ENCODE measurements around the gene RPS16. TPM values are rescaled to one million over a fixed set of nuclear protein-coding genes. Genes with fewer than 3 reads are reported as not detected.
A peak's percentile ranks its signal among the peaks of the same experiment; 100 is the strongest.

Gene RPS16
- total and polyA plus RNA-seq, 2 of the 13 experiments (the other 11 are each of a cell fraction or from before 2014, with no cell fraction given) = 488 to 2,583 TPM

DNA sequence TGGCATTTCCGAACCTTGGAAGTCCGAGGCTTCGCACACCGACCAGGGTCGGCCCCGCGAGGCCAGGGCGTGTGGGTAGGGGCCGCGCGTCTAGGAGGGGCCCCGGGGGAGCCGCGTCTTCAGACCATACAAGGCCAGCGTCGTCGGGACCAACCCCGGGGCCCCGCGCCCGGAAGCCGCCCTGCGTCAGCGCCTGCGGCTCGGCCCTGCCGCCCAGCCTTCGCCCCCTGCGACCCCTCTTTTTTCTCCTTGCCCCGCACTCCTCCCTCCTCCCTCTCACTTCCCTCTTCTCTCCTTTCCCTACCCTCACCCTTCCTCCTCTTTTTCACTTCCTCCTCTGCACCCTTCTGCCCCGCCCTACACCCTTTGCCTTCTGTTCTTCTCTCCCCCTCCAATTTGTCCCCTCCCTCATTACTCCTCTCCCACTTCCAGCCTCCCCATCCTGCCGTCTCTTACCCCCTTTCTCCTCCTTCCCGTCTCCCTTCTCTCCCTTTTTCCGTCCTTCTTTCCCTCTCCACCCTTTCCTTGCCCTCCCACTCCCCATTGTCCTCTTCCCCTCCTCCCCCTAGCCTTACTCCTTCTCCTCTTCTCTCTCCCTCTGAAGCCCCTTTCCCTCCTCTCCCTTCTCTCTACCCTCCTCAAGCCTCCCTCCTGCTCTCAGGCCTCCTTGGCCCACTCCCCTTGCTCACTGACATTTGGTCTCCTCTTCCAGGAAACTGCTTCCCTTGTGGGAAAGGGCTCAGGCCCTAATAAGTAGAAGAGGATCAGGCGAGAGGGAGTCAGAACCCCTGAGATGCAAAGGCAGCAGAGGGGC is 25.5 kb downstream of the RPS16 start (continued):
- TF ChIP-seq, protein P1, sequence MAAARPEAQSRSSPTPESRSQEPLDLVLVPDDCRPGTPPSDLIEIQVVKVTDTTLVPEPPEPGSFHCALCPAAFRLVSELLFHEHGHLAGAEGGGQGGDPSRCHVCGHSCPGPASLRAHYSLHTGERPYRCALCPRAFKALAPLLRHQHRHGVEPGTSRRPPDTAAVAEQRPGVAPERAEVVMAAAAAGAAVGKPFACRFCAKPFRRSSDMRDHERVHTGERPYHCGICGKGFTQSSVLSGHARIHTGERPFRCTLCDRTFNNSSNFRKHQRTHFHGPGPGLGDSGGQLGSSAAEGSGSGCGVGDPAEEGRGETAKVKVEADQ (CRISPR knock-in tag; IDR thresholded peaks at IDR 0.05; ENCODE audit: borderline replicate concordance) = no peak
- no peak for TF ChIP-seq NPAS2 (CRISPR knock-in tag; IDR thresholded peaks at IDR 0.05; ENCODE audit: borderline replicate concordance)
- TF ChIP-seq ZKSCAN5 (CRISPR knock-in tag; IDR thresholded peaks at IDR 0.05) = no peak
- no peak for TF ChIP-seq SOX6 (IDR thresholded peaks at IDR 0.05)
- TF ChIP-seq SOX6 (CRISPR knock-in tag; IDR thresholded peaks at IDR 0.05) = no peak
- TF ChIP-seq, protein P2, sequence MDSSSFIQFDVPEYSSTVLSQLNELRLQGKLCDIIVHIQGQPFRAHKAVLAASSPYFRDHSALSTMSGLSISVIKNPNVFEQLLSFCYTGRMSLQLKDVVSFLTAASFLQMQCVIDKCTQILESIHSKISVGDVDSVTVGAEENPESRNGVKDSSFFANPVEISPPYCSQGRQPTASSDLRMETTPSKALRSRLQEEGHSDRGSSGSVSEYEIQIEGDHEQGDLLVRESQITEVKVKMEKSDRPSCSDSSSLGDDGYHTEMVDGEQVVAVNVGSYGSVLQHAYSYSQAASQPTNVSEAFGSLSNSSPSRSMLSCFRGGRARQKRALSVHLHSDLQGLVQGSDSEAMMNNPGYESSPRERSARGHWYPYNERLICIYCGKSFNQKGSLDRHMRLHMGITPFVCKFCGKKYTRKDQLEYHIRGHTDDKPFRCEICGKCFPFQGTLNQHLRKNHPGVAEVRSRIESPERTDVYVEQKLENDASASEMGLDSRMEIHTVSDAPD (CRISPR knock-in tag; IDR thresholded peaks at IDR 0.05) = no peak
- TF ChIP-seq, protein P3, sequence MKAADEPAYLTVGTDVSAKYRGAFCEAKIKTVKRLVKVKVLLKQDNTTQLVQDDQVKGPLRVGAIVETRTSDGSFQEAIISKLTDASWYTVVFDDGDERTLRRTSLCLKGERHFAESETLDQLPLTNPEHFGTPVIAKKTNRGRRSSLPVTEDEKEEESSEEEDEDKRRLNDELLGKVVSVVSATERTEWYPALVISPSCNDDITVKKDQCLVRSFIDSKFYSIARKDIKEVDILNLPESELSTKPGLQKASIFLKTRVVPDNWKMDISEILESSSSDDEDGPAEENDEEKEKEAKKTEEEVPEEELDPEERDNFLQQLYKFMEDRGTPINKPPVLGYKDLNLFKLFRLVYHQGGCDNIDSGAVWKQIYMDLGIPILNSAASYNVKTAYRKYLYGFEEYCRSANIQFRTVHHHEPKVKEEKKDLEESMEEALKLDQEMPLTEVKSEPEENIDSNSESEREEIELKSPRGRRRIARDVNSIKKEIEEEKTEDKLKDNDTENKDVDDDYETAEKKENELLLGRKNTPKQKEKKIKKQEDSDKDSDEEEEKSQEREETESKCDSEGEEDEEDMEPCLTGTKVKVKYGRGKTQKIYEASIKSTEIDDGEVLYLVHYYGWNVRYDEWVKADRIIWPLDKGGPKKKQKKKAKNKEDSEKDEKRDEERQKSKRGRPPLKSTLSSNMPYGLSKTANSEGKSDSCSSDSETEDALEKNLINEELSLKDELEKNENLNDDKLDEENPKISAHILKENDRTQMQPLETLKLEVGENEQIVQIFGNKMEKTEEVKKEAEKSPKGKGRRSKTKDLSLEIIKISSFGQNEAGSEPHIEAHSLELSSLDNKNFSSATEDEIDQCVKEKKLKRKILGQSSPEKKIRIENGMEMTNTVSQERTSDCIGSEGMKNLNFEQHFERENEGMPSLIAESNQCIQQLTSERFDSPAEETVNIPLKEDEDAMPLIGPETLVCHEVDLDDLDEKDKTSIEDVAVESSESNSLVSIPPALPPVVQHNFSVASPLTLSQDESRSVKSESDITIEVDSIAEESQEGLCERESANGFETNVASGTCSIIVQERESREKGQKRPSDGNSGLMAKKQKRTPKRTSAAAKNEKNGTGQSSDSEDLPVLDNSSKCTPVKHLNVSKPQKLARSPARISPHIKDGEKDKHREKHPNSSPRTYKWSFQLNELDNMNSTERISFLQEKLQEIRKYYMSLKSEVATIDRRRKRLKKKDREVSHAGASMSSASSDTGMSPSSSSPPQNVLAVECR (CRISPR knock-in tag; IDR thresholded peaks at IDR 0.05; ENCODE audit: borderline replicate concordance) = 0 out of 2 replicates have a peak, but pooled peaks have one; percentile 48
- no peak for TF ChIP-seq ZNF337 (CRISPR knock-in tag; IDR thresholded peaks at IDR 0.05; ENCODE audit: borderline replicate concordance, low read depth)
- TF ChIP-seq KLF15 (CRISPR knock-in tag; IDR thresholded peaks at IDR 0.05; ENCODE audit: borderline replicate concordance) = no peak
- TF ChIP-seq ZNF841 (CRISPR knock-in tag; IDR thresholded peaks at IDR 0.05; ENCODE audit: borderline replicate concordance) = no peak
- TF ChIP-seq, protein P4, sequence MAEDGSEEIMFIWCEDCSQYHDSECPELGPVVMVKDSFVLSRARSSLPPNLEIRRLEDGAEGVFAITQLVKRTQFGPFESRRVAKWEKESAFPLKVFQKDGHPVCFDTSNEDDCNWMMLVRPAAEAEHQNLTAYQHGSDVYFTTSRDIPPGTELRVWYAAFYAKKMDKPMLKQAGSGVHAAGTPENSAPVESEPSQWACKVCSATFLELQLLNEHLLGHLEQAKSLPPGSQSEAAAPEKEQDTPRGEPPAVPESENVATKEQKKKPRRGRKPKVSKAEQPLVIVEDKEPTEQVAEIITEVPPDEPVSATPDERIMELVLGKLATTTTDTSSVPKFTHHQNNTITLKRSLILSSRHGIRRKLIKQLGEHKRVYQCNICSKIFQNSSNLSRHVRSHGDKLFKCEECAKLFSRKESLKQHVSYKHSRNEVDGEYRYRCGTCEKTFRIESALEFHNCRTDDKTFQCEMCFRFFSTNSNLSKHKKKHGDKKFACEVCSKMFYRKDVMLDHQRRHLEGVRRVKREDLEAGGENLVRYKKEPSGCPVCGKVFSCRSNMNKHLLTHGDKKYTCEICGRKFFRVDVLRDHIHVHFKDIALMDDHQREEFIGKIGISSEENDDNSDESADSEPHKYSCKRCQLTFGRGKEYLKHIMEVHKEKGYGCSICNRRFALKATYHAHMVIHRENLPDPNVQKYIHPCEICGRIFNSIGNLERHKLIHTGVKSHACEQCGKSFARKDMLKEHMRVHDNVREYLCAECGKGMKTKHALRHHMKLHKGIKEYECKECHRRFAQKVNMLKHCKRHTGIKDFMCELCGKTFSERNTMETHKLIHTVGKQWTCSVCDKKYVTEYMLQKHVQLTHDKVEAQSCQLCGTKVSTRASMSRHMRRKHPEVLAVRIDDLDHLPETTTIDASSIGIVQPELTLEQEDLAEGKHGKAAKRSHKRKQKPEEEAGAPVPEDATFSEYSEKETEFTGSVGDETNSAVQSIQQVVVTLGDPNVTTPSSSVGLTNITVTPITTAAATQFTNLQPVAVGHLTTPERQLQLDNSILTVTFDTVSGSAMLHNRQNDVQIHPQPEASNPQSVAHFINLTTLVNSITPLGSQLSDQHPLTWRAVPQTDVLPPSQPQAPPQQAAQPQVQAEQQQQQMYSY (CRISPR knock-in tag; IDR thresholded peaks at IDR 0.05) = no peak
- TF ChIP-seq, protein P5, sequence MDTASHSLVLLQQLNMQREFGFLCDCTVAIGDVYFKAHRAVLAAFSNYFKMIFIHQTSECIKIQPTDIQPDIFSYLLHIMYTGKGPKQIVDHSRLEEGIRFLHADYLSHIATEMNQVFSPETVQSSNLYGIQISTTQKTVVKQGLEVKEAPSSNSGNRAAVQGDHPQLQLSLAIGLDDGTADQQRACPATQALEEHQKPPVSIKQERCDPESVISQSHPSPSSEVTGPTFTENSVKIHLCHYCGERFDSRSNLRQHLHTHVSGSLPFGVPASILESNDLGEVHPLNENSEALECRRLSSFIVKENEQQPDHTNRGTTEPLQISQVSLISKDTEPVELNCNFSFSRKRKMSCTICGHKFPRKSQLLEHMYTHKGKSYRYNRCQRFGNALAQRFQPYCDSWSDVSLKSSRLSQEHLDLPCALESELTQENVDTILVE (CRISPR knock-in tag; IDR thresholded peaks at IDR 0.05) = peak; percentile 19; the same call in 1 of the 2 replicates
- no peak; the same call in 1 of the 2 replicates for TF ChIP-seq NFYB (CRISPR knock-in tag; IDR thresholded peaks at IDR 0.05)
- TF ChIP-seq, protein P6, sequence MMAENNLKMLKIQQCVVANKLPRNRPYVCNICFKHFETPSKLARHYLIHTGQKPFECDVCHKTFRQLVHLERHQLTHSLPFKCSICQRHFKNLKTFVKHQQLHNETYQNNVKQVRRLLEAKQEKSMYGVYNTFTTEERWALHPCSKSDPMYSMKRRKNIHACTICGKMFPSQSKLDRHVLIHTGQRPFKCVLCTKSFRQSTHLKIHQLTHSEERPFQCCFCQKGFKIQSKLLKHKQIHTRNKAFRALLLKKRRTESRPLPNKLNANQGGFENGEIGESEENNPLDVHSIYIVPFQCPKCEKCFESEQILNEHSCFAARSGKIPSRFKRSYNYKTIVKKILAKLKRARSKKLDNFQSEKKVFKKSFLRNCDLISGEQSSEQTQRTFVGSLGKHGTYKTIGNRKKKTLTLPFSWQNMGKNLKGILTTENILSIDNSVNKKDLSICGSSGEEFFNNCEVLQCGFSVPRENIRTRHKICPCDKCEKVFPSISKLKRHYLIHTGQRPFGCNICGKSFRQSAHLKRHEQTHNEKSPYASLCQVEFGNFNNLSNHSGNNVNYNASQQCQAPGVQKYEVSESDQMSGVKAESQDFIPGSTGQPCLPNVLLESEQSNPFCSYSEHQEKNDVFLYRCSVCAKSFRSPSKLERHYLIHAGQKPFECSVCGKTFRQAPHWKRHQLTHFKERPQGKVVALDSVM (CRISPR knock-in tag; IDR thresholded peaks at IDR 0.05) = no peak; the same call in 1 of the 2 replicates

Data from HepG2 (cell line).